CD1c-positive myeloid dendritic cell (primary cell): Measurements from ENCODE around the gene TEX14.

ENCODE experiments used
- DNase-seq: peaks from one replicate; pipeline ENCODE4 v3.0.0-alpha.2; 2016; ENCODE audit errors: extremely low spot score

TEX14 gene

DNA sequence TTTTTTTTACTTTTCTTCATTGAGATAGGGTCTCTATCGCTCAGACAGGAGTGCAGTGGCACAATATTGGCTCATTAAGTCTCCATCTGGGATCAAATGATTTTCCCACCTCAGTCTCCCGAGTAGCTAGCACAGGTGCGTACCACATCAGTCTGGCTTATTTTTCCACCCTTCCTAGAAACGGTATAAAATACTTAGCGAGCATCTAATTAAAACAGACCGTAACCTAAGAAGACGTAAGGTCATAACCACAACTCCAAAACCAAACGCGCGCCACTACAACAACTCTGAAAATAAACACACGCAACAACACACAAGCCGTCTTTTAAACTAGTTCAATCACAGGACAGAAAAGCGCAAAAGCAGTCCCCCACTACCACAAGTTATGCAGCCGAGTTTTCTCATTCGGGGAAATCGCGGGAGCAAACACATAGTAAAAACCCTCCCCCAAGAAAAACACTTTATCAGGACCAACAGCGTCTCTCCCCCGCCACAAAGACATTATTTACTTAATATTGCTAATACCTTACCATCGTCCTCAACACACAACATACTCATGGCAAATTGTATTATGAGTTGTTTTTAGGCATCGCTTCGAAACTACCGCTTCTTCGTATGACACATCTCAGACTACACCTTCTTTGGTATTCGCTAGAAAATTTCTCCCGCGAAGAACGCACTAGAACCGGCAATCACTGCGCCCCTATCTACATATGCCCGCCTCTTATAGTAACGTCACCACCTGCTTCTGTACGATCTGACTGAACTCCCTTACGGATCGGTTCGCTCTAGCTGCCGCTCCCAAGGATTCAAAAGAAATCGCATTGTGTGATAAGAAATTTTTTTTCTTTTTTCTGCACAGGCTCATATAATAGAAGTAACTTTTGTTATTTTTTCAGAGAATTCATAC, 32.8 kb downstream of the TEX14 start:
- DNase-seq = peak; percentile 97

DNA sequence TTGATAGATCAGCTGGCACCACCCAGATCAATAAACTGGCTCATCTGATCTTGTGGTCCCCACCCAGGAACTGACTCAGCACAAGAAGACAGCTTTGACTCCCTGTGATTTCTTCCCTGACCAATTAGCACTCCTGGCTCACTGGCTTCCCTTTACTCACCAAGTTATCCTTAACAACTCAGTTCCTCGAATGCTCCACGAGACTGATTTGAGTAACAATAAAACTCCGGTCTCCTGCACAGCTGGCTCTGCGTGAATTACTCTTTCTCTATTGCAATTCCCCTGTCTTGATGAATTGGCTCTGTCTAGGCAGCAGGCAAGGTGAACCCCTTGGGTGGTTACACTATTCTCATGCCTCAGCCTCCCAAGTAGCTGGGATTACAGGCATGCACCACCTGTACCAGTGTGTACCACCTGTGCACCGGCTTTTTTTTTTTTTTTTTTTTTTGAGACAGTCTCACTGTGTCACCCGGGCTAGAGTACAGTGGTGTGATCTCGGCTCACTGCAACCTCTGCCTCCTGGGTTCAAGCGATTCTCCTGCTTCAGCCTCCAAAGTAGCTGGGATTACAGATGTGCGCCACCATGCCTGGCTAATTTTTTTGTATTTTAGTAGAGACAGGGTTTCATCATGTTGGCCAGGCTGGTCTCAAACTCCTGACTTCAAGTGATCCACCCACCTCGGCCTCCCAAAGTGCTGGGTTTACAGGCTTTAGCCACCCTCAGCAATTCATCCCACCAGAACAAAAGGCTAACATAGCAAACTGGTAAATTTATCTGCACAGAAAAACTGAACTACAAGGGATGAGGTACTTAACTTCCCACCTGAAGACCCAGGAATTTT, 33.7 kb downstream of the TEX14 start:
- peak; percentile 82 for DNase-seq

DNA sequence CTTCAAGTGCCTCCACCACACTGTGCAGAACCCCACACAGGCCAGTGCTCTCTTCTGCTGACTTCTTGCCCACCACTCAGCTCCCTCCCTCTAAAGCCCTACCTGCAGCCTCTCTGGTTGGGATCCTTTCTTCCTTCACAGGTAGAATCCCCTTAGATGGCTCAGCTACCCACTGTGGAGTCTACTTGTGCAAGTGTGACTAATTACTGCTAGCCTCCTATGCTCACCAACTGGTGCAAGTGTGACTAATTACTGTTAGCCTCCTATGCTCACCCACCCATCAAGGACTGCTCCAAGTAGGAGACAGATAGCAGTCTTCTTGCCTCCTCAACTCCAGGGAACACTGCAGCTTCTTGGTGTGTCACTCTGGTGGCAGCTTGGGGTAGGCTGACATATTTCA, 43.6 kb downstream of the TEX14 start:
- DNase-seq = no peak

DNA sequence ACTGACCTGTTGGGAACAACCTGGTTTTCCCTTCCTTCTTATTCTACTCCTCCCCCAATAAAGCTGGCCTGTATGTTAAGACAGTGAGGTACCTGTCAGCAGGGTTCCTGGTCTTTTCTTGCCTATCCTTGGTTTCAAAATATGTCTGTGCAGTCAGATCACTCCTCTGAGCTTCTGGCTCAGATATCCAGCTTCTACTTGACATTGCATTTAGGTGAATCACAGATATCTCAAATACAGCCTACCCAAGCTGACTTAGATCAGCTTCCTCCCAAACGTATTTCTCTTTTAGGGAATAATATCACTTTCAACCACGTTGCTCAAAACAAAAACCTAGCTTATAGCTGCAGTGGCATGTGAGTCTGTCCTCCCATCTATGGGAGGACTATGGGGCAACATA, 48.7 kb downstream of the TEX14 start:
- no peak for DNase-seq

DNA sequence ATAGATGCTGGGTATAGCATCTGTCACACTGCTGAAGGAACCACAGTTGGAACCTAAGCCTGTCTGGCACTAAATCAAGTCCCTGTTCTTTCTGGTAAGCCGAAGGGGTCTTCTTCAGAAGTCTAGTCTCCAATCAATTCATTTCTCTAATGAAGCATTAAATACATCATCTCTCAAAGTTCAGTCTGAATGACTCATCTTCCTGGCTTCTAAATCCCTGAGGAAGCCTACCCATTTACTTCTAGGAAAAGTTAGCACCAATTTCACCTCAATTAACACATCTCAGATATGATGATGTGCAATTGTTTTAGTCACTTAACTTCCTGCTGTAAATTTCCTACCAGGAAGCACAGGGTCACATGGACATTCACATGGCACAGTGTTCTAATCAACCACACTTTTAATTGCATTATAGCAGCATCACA, 49.9 kb downstream of the TEX14 start:
- DNase-seq = no peak

DNA sequence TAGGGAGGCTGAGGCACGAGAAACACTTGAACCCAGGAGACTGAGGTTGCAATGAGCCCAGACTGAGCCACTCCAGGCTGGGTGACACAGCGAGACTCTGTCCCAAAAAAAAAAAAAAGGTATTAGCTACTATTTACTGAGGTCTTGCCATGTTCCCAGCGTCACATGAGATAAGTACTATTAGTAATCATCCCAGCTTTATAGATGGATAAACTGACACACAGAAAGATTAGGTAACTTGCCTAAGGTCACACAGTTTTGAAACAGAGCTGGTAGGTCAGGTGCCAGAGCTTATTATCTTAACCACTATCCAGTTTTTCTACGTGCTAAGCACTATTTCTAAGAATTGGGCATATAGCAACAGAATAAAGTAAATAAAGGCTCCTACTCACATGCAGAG, 51.6 kb downstream of the TEX14 start:
- no peak for DNase-seq

DNA sequence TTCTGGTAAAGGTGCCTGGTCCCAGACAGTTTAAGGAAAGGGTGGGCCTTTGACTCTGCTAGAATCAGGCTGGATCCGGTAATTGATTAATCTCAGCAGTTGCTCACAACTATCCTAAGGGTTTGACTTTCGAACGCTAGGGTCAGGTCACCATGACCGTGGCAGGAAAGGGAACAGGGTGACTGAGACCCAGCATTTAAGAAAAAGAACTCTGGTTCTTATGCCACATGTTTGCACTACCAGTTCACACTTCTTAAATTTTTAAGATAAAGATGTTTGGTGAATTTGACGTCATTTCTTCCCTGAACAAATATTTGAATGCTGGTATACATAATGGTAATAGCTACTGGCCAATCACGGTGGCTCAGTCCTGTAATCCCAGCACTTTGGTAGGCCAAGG, 52.2 kb downstream of the TEX14 start:
- DNase-seq = no peak

DNA sequence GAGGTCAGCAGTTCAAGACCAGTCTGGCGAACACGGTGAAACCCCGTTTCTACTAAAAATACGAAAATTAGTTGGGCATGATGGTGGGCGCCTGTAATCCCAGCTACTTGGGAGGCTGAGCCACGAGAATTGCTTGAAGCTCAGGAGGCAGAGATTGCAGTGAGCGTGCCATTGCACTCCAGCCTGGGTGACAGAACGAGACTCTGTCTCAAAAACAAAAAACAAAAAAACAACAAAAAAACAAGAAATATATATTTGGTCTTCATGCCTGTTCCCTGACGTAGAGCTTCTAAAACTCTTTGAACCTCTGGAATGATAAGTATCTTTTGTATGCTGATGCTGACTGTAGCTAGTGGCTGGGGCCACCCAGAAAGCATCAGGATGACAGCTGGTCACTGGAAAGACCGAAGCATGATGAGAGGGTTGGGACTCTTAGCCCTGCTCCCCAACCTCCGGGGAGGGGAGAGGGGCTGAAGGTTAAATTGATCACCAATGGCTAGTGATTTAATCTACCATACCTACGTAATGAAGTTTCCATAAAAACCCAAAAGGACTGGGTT, 54.8 kb downstream of the TEX14 start:
- no peak for DNase-seq

DNA sequence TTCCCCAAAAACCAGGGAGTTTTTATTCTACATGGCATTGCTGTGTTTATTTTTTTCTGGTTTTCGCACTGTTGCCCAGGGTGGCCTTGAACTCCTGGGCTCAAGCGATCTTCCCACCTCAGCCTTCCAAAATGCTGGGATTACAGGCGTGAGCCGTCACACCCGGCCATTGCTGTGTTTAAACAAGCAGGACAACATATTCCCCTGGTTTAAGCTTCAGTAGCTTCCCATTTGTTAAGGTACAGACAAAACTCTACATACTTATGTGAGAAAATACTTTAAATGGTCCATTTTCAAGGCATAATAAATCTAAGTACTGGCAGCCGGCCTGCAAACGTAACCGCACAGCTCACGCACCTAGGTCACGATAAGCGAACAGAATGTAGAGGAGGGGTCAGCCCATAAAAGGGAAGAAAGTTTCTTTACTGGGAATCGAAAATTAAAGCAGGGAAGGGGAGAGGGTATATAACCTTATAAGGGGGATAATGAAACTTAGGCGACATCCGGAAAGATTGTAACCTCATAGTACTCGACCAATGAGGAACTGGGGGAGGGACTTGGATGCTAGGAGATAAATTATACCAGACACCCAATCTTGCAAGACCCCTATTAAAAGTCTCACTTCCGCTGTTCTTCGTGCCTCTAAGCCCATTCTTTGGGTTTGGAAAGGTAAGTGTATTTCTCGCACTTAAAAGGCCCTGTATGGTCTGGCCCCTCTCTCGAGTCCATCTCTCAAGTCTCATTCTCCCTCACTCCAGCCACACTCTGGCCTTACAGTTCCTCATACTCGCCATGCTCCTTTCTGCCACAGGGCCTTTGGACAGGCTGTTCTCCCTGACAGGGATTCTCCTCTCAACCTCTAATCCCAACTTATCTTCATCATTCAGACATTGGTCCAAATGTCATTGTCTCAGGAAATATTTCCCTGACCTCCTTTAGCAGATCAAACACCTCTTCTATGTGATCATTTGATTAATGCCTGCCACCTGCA, 59.2 kb downstream of the TEX14 start:
- DNase-seq = no peak

DNA sequence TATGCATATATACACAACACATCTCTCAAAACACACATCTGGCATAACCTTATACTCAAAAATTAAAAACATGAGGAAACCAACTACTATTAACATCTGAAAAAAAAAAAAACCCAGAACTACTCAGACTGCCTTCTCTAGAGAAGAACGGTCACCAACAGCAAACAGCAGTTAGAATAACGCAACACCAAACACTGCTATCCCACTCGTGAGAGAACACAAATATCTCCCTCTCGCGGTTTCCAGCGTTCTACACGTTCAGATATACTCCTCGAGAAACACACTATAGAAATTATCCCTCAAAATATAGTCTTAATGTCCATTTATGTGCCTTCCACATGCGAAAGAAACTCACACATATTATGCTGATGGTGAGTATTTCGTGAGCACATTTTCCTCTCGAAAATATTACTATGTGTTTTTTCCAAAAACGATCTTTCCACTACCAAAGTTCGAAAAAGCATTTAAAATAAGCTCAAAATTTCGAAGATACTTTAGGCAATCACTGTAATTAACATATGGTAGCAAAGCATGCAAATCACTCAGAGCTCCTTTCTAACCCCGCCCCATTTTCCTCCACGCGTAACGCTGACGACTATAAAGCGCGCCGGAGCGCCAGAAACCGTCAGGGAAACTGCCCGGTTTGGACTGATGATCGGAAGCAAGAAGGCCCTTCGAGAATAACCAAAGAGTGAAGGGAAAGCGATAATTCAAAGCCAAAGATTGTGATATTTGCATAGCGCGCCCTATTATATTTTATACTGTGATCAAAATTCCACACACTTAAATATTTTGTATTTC, 60.1 kb downstream of the TEX14 start:
- DNase-seq = peak; percentile 99

DNA sequence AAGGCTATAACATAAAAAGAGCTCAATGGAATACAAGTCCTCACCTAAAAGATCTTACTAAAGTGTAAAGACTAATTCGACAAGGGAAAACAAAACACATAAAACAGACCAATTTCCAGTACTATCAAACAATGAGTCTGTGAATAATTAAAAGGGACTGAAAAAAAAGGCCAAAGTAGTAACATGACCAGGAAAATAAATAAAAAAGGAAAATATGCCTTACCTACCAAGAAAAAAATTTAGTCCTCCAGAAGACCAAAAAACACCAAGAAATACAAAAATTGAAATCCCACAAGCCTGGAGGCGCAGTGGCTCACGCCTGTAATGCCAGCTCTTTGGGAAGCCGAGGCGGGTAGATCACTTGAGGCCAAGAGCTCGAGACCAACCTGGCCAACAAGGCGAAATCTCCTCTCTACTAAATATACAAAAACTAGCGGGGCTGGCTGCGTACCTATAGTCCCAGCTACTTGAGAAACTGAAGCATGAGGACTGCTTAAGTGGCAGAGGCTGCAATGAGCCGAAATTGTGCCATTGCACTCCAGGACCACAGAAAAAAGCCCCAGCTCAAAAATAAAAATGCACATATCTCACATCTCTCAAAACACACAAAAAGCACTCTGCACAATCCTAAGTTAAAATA, 60.8 kb downstream of the TEX14 start:
- no peak for DNase-seq

DNA sequence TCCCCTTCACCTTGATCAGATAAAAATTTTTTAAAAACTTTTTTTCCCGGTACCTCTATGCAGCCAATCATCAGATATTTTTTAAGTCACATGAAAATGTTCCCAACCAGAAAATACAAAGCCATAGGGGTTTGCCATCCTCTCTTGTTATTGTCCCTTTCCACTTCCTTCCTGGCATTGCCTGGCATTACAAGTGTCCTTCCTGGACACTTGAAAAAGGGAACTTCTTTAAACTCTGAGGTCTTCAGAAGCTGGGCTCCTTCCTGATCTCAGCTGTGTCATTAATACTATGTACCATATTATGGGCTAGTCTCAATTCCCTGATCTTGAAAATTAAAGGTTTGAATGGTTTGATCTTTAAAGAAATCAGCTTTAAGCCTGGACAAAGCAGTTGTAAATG, 64.9 kb downstream of the TEX14 start:
- DNase-seq = peak; percentile 66

DNA sequence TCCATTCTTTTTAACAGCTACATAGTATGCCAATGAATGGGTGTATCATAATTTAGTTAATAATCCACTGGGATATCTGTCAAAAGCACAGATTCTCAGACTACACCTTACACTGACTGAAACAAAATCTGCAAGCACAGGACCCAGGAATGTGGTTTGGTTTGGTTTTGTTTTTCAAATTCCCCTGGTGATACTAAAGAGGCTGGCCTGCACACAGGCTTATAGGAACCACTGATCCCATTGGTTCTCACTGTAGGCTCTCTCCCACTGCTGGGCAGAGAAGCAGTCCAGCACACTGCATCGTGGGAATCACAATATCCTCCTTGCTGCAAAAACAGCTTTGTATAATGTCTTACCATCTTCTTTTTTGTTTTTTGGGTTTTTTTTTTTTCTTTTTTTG, 67.1 kb downstream of the TEX14 start:
- DNase-seq = no peak

DNA sequence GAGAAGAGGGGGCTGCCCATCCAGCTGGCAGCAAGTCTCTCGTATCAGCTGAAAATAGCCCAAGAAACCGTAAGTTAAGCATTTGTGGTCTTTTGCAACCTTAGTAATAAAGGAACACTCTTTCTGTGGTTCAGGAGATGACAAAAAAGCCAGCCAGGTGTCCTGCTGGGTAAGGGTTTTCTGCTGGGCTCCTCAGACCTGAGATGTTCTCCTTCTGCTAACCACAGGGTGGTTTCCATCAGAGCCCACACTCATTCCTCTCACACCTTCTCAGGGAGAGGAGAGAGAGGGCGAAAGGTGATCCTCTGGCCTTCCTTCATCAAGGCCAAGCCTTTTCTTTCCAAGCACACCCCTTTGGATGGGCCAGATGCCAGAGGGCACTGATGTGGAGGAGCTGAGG, 70.7 kb downstream of the TEX14 start:
- DNase-seq = no peak

DNA sequence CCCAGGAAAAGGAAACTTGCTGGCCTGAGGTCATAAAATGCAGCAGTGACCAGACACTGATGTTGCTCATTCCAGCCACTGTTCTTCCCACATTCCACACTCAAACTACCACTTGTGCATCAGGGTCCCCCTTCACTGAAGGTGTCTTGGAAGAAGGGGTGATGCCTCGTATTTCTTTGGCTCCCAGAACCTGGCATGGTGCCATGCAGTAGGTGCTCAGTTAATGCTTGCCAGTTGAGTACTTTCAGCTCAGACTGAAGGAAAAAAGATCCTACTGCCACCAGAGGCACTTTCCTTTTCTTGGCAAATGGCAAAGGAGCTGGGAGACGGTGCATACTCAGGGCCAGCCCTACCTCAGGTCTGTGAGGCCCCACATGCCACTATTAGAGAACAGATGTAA, 73.5 kb downstream of the TEX14 start:
- no peak for DNase-seq

DNA sequence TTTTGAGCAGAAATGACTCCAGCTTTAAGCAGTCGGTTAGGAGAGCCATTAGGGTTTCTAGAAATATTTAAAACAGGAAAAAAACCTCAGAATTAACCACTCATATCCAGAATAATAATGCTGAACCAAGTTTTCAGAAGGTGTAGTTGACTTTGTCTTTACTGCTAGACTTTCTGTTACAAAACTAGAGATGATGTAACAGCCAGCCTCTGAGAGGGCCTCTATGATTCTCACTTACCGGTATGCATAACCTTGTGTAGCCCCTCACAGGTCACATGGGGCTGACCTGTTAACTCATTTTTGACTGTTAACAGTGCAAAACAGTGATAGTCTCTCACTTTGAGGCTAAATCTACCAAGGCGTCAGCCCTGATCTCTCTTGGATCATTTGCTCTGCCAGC, 74.3 kb downstream of the TEX14 start:
- DNase-seq = no peak

DNA sequence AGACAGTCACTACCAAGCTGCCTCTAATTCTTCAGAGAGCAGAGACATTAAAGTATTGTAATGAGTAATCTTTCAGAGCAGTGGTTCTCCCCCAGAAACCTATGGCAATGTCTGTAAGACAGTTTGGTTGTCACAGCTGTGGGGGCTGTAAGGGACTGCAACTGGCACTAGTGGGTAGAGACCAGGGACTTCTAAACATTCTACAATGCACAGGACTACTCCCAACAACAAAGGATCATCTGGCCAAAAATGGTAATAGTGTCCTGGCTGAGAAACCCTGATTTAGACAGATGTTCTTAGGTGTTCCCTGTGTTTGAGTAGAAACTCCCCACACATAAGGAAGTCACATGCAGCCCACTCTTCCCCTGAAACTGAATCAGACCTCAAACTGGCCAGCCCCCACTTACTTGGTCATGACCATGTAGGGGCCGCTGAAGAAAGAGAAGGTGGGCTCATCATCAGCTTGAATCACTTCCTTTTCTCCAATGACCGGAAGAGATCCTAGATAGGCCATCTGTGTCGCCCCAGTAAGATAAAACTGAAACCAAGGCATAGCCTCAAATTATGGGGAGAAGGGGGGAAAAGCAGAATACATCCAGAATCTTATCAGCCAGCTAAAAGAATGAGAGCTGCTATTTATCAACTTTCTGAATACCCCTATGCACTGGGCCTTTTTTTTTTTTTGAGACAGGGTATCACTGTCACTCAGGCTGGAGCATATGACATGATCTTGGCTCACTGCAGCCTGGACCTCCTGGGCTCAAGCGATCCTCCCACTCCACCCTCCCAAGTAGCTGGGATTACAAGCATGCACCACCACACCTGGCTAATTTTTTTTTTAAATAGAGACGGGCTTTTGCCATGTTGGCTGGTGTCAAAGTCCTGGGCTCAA, 75.8 kb downstream of the TEX14 start:
- DNase-seq = peak; percentile 84

DNA sequence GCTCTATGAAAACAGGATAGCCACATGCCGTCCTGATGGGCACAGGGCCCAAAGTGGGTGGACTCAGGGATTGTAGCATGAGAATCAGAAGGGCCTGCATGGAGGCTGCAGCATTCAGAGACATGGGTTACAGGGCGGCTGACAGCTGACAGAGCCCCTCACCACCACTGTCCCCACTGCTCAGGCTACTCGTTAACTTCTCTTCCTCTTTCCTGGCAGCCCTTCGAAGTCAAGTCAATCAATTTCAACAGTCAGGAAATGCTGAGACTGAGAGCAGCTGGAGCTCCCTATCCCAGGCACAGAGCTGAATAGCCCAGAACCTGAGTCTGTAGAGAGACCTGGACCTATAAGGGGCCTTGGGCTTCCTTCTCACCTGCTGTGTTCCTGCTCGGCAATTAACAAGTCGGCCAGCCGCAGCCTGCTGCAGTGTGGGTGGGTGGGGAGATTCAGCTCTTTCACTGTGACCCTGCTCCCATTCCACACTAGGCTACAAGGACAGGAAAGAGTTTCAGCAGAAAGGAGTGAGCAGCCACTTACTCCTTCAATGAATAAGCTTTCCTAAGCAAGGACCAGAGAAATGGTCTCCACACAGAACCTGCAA, 76.9 kb downstream of the TEX14 start:
- peak; percentile 45 for DNase-seq

DNA sequence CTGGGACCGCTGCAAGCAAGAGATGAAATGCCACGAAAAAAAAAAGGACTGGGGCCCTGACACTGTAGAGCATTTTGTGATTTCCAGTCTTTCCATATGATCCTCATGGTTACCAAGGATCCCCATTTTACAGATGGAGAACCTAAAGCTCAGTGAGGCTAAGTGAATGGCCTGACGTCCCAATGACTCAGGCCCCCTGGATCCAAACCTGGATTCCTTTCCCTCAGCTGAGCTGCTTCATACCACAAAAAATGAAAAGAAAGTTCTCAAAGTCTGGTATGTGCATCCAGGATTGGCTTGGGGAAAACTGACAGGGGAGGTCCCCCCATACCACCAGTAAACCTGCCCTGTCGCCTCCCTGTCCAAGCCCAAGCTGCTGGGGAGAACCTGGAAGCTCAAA, 80.5 kb downstream of the TEX14 start:
- DNase-seq = no peak
